Measurements from ENCODE around the gene CAPN15.
A peak's percentile ranks its signal among the peaks of the same experiment; 100 is the strongest.
"Not testable (repeated sequence)": the region's sequence is repeated elsewhere in the genome, so short reads cannot be mapped to it uniquely, and the experiment has no call there.

Gene CAPN15

DNA sequence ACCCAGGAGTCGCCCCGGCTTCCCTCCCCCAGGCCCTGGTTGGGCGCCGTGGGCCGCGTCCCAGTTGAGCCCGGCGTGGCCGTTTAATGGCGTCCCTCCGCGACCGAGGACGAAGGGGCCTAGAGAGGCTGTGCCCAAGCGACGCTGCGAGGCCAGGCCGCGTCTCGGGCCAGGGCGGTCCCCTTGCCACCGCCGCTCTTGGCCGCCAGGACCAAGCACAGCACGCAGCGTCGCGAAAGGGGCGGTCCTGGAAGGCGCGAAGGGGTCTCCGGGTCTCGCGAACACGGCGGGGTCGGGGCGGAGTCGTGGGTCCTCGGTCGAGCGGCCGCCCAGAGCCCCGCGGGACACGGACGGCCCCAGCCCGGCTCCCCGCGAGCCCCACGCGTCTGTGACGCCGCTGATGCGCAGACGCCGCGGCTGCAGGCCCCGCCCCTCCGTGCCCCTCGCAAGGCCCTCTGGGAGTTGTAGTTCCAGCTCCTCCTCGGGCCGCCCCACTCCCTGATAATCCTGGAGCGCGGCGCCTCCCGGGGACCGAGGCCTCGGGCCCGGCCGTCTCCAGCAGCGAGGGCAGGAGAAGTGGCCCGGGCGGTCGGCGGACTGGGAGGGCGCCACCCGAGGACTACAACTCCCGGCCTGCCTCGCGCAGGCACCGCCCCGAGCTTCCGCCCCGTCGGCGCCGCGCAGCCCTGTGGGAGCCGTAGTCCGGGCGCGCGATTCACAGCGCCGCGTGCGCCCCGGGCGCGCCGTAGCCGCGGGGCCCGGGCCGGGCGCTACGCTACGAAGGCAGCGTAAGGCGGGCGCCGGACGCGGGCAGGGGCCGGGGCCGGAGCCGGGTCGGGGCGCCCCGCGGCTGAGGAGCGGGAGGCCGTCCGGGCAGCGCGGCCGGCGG, at the start of gene CAPN15:
Gene CAPN15 (plus strand): TSS at position 698 of the 889 bp plus-strand sequence. CDS start 19,127 bp downstream, outside the sequence.
- DNase-seq (ENCODE audit: low read depth in 3 of 3) = peak; percentile 73 to 86 (median 77)

DNA sequence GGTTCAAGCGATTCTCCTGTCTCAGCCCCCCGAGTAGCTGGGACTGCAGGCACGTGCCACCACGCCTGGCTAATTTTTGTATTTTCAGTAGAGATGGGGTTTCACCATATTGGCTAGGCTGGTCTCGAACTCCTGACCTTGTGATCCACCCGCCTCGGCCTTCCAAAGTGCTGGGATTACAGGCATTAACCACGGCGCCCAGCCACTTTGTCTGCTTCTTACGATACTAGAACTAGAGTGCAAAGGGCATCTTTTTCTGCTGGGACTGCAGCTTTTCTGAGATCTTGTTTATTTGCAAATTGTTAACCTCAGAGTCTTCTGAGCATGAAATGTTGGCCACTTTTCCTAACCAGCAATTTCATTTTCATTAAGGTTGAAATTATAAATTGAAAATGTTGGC, 49.2 kb upstream of the CAPN15 start:
- not testable (repeated sequence) for DNase-seq (ENCODE audit: low read depth in 3 of 3)

DNA sequence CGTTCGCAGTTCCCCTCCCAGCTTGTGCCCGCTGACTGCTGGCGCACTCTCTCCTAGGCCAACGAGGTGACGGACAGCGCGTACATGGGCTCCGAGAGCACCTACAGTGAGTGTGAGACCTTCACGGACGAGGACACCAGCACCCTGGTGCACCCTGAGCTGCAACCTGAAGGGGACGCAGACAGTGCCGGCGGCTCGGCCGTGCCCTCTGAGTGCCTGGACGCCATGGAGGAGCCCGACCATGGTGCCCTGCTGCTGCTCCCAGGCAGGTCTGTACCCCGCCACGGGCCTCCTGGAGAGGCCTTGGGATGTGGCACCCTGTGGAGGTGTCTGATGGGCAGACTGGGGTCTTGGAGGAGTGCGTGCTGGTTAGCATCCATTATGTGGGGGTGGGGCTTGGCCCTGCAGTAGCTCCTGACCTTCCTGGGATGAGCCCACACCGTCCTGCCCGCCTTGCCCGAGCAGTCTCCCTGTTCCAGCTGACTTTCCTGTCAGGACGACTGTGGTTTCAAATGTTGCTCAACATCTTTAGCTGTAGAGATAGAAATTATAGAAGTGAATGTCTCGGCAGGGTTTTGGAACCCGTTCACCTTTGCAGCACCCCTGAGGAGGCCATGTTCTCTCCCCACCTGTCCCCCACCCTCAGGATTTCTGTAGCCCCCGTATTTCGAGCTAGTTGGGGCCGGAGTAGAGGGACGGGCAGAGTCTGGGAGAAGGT, 44.9 kb upstream of the CAPN15 start:
- no peak for DNase-seq (ENCODE audit: low read depth in 3 of 3)

DNA sequence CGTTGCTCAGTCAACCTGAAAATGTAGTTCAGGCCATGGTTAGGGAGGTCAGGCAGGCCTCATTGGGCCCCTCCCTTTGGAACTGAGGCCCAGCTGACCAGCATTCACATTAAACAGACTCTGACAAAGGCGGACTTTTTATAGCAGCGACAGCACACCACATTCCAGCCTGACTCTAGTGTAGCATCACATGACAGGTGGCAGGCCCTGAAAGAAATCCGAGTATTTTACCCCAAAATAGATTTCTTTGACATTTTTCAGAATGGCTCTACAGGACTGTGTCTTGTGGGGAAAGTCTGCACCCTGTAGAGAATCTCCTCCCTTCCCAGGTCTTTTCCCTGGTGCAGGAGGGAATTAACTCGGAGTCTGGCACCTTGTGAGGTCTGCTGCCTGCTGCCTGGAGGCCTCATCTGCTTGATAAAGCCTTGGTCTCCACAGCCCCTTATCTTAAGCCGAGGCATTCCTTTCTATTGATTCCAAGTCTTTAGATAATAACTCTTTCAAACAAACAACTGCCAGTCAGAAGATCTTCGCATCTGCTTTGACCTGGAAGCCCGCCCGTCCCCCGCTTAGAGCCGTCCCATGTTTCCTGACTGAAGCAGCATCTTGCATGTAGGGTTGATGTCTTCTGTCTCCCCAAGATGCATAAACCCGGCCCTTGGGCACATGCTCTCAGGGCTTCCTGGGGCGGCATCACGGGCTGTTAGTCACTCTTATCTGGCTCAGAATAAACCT, 44.0 kb upstream of the CAPN15 start:
- DNase-seq (ENCODE audit: low read depth in 3 of 3) = no peak

DNA sequence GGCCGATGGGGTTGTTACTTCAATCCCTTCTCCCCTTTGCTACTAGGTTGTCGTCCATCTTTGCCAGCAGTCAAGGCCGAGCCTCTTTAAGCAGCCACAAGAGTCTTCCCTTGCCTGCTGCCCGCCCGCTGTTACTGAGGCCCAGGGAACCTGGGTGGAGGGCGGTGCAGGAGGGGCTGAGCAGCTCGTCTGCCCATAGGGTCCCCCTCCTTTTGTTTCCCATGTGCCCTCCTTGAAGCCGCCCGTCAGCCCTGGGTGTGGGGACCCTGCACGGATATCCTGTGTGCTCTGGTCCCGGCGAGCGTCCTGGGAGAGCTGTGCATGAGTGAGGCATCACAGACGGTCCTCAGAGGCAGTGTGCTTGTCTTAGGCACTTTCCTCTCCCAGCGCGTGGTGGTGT, 37.9 kb upstream of the CAPN15 start:
- no peak for DNase-seq (ENCODE audit: low read depth in 3 of 3)

DNA sequence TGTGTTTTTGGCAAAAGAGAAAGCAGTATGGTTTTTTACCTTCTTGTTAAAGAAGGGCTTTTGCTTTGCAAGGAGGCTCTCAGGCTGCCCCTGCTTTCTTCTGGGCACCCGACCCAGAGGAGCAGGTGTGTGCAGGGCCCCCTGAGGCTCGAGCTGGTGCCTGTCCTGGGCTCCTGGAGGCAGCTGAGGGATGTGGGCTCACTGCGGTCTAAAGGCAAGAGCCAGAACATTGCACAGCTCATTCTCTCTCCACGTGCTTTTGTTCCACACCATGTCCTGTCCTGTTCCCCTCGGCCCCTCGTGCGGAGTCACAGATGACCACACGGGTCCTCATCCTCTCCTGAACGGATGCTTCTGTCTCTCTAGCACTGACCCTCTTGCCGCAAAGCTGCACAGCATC, 36.7 kb upstream of the CAPN15 start:
- DNase-seq (ENCODE audit: low read depth in 3 of 3) = no peak

DNA sequence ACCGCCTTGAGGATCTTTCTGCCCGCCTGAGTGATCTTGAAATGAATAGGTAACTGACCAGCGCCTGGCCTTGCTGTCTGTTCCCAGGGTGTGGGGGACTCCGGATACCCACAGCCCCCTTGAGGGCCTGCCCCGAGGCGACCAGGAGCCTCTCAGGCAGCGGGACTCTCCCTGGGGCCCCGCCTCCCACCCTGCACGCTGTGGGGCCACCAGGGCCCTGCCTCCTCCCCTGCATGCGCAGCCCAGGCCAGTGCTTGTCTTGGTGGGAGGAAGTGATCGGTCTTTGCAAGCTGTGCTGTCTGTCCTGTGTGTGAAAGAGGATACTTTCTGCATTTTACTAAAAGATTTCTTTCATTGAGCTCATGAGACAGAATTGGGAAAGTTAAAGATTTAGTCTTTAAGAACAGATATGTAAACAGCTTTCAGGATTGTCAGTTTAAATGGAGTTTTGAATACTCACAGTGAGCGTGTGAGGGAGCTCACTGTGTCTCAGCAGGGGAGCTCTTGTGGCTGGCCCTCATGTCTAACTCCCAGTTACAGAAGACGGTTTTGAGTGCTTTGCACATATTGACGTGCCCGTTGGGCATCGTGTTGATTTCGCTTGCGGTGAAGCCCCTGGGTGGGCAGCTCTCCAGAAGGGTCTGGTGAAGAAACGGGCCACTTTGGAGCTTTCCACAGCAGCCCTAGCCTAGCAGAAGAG, 36.1 kb upstream of the CAPN15 start:
- no peak for DNase-seq (ENCODE audit: low read depth in 3 of 3)

DNA sequence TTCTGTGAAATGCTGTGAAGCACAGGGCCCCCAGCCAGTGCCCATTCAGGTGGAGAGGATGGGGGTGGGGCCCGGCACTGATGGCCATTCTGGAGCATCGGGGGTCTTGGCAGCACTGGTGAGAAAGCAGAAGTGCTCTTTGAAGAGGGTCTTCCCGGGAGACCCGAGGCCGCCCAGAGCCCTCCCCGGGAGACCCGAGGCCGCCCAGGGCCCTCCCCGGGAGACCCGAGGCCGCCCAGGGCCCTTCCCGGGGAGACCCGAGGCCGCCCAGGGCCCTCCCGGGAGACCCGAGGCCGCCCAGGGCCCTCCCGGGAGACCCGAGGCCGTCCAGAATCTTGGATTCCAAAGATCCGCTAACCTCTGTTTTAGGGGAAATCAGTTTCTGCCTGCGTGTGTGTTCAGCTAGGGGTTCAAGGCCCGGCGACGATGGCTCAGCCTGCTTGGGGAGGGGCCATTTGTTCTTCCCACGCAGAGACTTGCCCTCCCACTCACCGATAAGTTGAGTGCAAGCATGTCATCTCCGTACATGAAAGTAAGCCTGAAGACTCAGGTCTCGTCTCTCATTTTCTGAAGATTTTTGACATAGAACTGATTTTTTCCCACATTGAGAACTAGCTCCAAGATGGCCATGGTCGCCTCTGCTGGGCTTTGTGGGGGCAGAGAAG, 35.2 kb upstream of the CAPN15 start:
- no peak for DNase-seq (ENCODE audit: low read depth in 3 of 3)

DNA sequence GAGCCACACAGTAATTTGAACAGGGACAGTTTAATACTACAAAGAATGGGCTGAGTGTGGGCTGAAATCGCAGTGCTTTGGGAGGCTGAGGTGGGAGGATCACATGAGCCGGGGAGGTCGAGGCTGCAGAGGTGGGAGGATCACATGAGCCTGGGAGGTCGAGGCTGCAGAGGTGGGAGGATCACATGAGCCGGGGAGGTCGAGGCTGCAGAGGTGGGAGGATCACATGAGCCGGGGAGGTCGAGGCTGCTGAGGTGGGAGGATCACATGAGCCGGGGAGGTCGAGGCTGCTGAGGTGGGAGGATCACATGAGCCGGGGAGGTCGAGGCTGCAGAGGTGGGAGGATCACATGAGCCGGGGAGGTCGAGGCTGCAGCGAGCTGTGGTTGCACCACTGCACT, 32.8 kb upstream of the CAPN15 start:
- DNase-seq (ENCODE audit: low read depth in 3 of 3) = not testable (repeated sequence)

DNA sequence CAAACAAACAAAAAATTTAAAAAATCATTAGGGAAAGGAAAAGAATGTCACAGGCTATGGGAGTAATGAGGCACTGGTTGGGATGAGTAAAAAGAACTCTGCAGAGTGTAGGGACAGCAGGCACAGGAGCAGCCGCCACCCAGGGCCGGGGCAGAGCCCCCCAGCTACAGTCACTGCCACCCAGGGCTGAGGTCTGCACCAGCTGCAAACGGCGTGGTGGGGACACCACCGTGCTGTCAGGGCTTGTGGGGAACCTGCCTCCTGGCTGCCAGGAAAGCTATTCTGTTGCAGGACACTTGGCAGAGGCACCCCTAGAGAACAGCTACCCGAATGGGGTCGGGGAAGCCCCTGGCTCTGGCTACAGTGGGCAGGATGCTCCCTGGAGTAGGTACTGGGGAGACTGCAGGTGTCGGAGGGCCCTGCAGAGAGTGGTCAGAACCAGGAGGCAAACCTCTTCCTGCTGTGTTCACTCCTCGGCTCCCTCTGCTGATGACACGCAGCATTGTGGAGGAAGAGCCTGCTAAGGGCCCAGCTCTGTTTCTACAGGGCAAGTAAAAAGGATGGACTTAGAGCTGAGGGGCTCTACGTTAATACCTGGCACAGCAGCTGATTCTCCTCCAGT, 32.3 kb upstream of the CAPN15 start:
- peak in 1 of 3 experiments; percentile 9 for DNase-seq (ENCODE audit: low read depth in 3 of 3)

DNA sequence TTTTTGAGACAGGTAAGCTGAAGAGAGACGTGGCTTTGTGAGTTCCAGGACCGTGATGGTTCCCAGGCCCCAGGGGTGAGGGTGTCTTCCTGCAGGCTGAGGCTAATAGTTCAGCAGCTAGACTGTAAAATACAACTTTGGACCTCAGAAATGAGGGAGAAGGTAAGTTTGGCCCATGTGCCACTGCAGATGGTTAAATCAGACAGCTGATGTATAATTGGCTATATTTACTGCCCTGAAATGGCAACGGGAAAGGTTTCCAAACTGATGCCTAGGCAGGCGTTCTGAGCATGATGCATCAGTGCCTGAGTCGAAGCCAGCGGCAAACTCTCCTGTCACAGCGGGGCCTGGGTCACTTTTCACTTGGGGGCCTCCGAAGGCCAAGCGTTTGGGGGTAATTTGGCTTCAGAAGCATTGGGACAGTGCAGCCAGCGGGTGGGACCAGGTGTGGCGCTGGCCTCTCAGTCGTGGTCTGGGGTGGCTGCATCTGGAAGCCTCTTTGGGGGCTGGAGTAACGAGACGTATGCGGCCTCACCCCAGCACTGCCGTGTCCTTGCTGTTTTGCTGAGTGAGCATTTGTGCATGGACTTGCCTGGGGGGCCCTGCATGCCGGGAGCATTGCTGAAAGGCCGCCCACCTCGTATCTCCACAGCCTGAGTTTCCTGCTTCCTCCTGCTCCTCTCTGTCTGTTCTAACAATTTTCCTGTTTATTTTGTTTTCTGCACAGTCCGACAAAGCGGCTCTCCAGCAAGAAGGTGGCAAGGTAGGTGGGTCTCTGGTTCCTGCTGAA, 31.2 kb upstream of the CAPN15 start:
- no peak for DNase-seq (ENCODE audit: low read depth in 3 of 3)

DNA sequence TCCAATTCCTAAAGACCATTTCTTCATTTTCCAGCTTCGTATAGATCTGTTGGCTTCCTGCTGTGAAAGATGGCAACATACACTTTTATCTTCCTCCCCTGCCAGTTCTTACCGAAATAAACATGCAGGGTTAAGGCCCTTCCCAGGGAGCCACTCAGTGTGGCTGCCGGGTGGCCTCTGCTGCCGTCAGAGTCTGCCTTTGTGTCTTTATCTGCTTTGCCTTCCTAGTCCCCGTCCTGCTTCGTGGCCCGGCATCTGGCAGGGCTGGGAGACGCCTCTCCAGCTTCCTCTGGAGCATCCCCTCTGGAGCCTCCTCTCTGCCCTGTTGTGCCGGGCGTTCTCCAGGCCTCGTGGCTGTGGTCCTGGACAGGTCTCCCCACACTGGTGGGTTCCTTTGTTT, 30.3 kb upstream of the CAPN15 start:
- DNase-seq (ENCODE audit: low read depth in 3 of 3) = no peak

DNA sequence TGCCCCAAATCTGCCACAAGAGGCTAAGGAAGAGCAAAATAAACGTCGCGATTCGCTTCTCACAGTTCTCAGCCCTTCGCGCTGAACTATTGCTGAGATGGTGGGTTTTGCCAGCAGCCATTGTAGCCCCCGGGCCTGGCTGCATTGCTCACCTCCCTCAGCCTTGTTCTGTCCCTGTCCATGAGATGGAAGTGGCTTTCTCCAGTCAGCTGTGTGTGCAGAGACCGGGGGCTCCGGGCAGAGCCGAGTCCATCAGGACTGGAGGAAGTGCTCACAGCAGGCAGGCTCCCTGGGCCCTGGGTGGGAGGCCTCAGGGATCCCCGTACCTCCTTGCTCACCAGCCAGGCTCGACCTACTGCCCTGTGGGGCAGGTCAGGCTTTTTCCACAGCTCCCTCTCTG, 27.6 kb upstream of the CAPN15 start:
- no peak for DNase-seq (ENCODE audit: low read depth in 3 of 3)

DNA sequence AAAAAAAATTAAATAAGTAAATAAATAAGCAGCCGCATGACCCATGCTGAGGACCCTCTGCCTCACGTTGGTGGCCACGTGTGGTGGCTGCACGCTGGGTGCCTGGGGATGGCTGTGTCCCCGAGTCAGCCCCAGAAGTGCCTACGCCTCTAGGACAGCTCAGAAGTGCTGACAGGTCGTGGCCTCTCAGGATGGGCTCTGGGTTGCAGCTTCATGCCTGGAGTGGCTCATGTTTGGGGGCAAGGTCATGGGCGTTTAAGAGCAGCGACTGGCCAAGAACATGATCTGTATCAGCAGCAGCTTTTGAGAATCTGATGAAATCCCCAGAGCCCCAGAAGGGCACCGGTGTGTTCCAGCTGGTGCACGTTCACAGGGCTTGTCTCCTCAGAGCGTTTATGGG, 26.8 kb upstream of the CAPN15 start:
- DNase-seq (ENCODE audit: low read depth in 3 of 3) = no peak

DNA sequence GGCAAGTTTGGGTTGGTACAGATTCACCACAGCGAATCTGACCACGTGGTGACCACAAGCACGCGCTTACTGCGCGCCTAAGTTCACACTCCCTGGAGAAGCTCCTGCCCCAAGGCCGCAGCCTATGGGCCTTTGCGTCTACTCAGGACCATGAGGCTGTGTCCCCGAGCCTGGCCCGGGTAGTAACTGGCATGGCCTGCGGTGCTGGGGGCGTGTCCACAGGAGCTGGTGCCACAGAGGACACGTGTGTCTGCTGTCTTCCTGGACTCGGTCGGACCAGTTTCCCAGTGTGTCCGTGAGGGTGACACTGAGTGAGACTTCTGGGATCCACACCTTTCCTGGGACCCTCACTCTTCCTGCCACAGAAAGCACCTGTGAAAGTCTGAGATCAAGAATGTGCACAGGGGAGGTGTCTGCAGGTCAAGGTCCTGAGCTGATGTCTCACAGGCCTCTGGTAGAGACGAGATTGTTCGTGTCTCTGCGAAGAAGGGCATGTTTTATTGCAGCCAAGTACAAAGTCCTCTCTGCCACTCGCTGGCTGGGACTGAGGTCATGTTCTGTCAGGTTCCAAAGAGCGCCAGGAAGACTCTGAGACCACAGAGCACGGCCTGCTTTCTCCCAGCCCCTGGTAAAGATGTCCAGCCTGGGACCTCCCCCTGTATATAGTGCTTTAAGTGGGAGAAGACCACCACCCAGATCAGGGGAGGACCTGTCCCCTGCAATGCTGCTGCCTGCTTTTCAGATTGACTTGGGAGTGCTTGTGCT, 25.2 kb upstream of the CAPN15 start:
- no peak for DNase-seq (ENCODE audit: low read depth in 3 of 3)

DNA sequence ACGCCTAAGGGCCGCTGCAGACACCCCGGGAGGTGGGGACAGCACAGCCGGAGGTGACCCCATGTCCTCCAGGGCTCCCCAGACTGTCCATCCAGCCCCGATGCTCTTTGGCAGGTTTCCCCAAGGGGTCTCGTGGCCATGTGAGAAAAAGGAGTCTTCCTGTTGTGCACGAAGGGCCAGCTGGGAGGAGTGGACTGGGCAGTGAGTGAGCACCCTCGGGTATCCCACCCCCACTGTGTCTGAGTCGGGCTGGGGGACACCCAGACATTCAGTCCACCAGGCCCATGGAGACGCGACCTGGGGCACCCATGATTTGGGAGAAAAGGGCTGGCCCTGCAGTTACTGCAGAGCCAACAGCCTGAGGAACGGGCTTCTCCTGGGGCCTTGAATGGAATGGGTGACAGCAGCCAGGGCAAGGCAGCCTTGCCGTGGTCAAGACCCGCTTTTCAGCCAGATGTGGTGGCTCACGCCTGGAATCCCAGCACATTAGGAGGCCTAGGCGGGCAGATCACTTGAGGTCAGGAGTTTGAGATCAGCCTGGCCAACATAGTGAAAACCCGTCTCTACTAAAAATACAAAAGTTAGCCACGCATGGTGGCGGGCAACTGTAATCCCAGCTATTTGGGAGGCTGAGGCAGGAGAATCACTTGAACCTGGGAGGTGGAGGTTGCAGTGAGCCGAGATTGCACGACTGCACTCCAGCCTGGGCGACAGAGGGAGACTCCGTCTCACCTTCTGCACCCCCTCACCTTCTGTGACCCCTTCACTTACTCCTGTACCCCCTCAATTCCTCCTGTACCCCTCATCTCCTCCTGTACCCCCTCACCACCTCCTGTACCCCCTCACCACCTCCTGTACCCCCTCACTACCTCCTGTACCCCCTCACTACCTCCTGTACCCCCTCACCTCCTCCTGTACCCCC, 24.1 kb upstream of the CAPN15 start:
- DNase-seq (ENCODE audit: low read depth in 3 of 3) = no peak

DNA sequence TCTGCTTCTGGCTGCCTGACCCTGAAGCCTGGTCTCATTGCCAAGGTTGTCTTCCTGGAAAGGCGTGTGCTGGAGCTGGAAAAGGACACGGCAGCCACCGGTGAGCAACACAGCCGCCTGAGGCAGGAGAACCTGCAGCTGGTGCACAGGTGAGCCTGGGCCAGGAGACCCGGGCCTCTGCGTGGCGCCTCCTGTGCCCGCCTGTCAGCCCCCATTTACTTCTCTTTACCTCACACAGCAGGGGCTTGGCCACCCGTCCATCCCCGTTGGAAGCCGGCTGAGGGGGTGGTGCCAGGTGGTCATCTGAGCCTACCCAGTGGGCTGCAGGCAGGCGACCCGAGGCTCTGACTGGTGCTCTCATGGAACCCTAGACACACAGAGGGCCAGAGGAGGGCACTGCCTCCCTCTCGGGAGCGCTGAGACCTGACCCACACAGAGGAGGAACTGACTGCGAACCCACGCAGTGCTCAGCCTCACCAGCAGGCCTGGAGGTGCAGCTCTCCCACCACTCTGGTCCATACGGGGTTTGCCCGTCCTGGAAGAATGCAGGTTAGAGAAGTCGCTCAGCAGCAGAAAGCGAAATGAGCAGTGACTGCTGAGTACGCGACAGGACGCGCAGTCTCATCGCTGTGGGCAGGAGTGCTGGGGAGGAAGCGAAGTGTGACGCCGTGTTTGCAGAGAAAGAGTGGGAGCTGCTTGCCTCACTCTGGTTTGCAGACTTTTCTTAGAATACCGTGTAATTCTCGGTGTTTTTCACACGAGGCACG, 21.9 kb upstream of the CAPN15 start:
- no peak for DNase-seq (ENCODE audit: low read depth in 3 of 3)

DNA sequence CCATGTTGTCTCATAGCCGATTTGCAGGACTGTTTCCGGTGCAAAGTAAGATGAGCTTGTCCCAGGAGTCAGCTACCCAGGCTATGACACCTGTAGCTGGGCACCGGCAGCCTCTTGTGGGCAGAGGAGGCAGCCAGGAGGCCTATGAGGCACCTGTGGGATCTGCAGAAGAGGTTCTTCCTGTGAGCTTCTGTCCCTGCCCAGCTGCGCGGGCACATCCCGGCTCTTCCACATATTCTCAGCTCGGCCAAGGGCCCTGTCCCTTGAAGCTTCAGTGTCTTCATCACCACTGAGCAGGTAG, 21.3 kb upstream of the CAPN15 start:
- DNase-seq (ENCODE audit: low read depth in 3 of 3) = no peak
